NCI-H128 (cell line): ENCODE data around the gene ADAD2.

Experiments
- DNase-seq: peaks from one replicate; lab custom pipeline; 2025; ENCODE audit not compliant: unreplicated experiment; lab: John Stamatoyannopoulos, UW

The ADAD2 gene

GRCh38 chr16:84220851-84221250 lies 29.9 kb downstream of the ADAD2 start:
- DNase-seq: no peak

GRCh38 chr16:84223456-84223855 lies 32.5 kb downstream of the ADAD2 start:
- DNase-seq: no peak

- DNase-seq: no peak
These were observed 33.6 kb downstream of the ADAD2 start for GRCh38 chr16:84224554-84224953.

GRCh38 chr16:84225126-84225525 lies 34.2 kb downstream of the ADAD2 start:
- DNase-seq: no peak

- no peak for DNase-seq
These were observed 34.6 kb downstream of the ADAD2 start for GRCh38 chr16:84225571-84225970.

- no peak for DNase-seq
These were observed 35.1 kb downstream of the ADAD2 start for GRCh38 chr16:84226026-84226425.

GRCh38 chr16:84227548-84227947 lies 36.6 kb downstream of the ADAD2 start:
- DNase-seq: no peak

GRCh38 chr16:84228256-84228838 lies 37.4 kb downstream of the ADAD2 start:
- no peak for DNase-seq

GRCh38 chr16:84229471-84229870 lies 38.5 kb downstream of the ADAD2 start:
- DNase-seq: no peak

- DNase-seq: no peak
These were observed 41.1 kb downstream of the ADAD2 start for GRCh38 chr16:84232060-84232459.

GRCh38 chr16:84232969-84233368 lies 42.0 kb downstream of the ADAD2 start:
- no peak for DNase-seq

- no peak for DNase-seq
These were observed 42.8 kb downstream of the ADAD2 start for GRCh38 chr16:84233748-84234147.

- DNase-seq: no peak
These were observed 43.6 kb downstream of the ADAD2 start for GRCh38 chr16:84234321-84235241.

- no peak for DNase-seq
These were observed 45.7 kb downstream of the ADAD2 start for GRCh38 chr16:84236671-84237070.

- no peak for DNase-seq
These were observed 47.2 kb downstream of the ADAD2 start for GRCh38 chr16:84237994-84238750.

- no peak for DNase-seq
These were observed 48.3 kb downstream of the ADAD2 start for GRCh38 chr16:84239141-84239769.

GRCh38 chr16:84239909-84240308 lies 49.0 kb downstream of the ADAD2 start, which contains the start of gene KCNG4:
Gene KCNG4 (minus strand): TSS chr16:84240012. CDS start chr16:84237485, 2,527 bp downstream.
- DNase-seq: no peak

- DNase-seq: no peak
These were observed 49.5 kb downstream of the ADAD2 start for GRCh38 chr16:84240455-84240854.

GRCh38 chr16:84241778-84242177 lies 50.8 kb downstream of the ADAD2 start:
- no peak for DNase-seq

GRCh38 chr16:84242839-84243238 lies 51.9 kb downstream of the ADAD2 start:
- no peak for DNase-seq

GRCh38 chr16:84243732-84244131 lies 52.8 kb downstream of the ADAD2 start:
- DNase-seq: no peak
